Stimulated activated CD4-positive, alpha-beta T cell treated with anti-CD3 and anti-CD28 coated beads, Interleukin-4, amount 100 ng/mL, for 24 hours (primary cell): ENCODE data around the gene ZNF175.

Source experiments
- DNase-seq: peaks from one replicate; pipeline ENCODE4 v3.0.0-alpha.2; 2020

Gene ZNF175

DNA sequence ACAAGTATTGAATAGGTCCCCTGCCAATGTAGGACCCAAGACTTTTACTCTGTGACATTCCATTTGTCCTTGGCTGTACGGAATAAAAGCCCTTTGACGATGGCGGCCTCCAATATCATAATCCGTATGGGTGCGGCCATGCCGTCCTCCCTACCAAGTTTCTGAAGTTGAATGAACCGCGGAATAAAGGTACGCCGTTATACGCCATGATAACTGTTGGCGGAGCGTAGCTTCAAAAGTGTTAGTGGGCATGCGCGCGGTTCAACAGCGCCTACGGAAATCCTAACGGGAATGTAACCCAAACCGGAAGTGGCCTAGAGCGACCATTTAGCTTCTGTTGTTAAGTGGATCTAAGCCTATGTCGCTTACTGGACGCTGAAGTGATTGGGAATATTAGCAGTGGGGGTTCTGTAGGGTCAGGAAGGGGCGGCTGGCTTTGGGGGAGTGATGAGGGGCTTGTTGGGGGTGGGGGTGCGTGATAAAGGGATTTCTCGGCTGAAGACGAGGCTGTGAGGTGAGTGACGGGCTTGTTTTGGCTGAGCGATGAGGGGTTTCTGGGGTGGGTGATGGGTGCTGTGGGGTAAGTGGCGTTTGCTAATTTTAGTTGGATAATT lies at the start of gene ZNF175:
ZNF175 (plus strand) TSS at position 322 of the 614 bp plus-strand sequence. CDS start 2,047 bp downstream, outside the sequence.
- DNase-seq: peak; percentile 92

DNA sequence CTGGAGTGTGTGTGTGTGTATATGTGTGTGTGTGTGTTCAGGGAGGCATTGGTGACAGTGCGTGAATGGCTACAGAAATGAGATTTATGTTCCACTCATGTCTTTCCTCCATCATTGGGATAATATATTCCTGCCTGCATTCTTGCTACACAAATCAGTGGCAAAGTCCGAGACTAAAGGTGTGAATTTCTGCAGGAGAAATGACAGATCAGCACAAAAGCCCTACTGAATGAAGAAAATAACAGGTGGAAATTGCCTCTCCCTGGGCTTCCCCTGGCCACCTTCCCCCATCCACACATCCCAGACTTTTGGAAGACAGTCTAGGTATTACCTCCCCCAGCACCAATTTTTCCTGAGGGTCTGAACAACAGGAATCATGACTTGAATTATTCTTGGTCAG lies 49.7 kb upstream of the ZNF175 start:
- DNase-seq: no peak

DNA sequence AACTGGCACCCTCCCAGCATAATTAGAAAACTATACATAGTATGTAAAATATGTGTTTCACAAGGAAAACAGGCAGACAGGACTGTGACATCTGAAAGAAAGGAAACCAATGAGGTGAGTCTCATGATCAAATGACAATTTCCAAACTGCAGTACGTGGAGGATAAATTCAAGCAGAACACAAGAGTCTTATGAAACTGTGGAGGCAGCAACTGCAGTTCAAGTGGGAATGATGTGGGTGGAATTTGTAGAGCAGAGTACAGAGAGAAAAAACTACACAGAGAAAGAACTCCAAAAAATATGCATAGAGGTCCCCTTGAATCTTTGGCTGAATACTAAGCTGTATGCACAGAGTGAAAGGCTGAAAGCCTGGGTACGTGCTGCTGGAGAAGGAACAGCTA lies 49.3 kb upstream of the ZNF175 start:
- DNase-seq: no peak

DNA sequence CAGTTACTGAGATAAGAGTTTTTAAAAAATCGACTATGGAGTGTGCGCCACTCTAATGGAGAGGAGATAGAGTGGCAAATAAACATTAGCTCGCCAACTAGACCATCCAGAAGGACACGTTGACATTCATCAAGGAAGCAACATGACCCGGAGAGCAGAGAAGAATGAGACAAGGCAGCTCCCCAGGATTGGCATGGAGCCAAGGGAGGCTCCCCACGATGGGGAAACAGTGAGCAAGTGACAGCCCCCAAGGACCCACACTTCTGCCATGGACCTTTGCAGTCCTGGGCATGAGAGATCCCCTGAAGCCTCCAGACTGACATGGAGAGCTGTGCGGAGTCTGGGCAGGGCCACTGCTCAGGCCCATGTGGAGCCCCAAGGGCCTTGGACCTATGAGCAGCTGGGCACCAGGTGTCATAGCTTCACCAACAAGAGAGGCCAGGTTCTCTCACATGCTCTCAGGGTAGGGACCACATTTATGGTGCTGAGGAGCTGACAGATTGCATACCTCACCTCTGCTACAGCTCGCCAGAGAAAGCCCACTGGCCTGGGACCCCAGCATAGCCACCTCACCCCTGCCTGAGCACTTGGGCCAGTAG lies 46.3 kb upstream of the ZNF175 start:
- DNase-seq: no peak

DNA sequence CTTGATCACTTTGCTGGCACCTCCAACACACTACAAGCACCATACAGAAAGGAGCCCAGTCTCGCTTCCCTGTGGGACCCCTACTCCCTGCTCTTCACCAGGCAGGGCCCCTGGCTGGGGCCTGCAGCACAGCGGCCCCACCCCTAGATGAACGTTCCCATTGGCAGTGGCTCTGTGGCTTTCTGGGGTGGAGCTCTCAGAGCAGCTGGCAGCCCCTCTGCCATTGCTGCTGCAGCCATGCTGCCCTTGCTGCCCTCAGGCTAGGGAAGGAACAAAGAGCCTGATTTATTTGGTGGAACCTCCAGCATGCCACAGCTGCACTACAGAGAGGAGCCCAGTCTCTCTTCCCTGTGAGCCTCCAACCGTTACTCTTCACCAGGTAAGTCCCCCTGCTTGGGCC lies 45.4 kb upstream of the ZNF175 start:
- no peak for DNase-seq

DNA sequence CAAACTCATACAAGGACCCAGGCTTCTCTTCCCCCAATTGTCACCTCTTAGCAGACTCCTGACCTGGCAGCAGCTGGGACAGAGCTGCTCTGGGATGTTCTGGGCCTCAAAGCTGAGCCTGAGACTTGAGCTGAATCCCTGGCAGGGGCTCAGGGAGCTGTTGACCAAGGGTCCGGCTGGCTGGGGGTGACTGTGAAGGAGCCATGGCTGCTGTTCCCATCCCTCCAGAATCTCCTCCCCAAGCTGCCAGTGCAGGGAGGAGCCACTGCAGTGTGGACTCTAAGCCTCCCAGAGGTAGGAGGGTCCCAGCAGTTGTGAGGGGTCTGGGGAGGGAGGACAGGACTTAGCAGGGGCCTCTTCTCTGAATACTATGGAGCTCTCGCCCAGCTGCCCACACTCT lies 41.8 kb upstream of the ZNF175 start:
- DNase-seq: no peak

DNA sequence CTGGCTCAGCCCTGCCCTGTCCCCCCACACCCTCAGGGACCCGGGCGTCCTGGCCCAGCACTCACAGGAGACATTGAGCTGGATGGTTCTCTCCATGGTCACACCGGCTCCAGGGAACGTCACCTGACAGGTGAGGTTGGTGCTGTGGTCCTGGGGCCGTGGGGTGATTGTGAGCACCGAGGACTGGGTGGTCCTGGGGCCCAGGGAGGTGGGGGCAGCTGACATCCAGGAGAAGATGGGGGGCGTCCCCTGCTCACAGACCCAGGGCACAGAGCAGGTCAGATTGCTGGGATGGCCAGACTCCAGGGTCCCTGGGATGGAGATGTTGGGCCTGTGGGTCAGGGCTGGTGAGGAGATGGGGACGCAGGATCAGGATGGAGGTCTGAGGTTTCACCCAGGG lies 40.5 kb upstream of the ZNF175 start:
- no peak for DNase-seq

DNA sequence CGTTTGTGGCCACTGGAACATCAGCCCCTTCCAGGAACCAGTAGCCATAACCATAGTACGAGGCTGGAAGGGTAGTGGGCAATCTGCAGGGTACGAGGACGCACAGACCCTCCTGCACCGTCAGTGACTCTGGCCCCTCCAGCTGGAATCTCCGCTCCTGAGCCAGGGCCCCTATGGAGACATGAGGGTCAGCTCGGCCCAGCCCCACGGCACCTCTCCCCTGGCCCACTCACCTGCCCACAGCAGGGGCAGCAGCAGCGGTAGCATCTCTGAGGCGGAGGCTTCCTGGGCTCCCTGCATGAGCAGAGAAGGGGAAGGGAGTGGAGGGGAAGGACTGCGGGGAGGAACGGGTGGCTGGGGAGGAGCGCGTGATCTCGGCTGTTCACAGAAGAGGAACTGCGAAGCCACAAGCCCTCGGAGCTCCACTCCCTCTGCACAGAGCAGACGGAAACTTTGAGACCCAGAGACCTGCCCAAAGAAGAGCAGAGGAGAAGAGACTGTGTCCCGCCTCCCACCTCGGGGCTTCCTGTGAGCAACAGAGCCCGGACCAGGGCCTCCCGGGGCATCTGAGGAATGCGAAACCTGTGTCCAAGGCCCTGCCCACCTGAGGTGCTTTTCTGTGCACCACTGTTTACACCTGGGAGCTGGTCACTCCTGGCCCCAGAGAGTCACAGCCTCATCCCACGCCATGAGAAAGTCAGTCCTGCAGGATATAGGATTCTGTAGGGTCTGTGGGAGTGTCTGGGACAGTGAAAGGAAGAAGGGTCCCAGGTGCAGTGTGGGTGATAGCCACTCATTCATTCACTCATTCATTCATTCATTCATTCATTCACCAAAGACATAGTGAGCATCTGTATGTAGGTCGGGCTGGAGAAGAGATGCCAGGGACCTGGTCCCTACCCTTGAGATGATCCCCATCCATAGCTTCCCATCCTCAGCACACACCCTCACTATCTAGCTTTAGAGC lies 39.5 kb upstream of the ZNF175 start, which contains the start of gene SIGLEC6:
SIGLEC6 (minus strand) TSS at position 322 of the 967 bp plus-strand sequence; CDS start at position 300, 22 bp downstream.
- no peak for DNase-seq

DNA sequence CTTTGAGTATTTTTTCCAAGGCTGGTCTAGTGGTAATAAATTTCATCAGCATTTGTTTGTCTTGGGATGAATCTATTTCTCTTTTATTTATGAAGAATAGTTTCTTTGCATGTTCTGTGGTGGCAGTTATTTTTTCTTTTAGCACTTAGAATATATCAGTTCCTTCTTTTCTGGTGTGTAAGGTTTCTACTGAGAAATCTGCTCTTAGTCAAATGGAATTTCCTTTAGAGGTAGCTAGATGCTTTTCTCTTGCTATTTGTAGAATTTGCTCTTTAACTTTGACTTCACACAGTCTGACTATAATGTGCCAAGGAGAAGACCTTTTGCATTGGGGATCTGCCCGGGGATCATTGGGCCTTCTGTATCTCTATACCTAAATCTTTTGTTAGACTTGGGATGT lies 35.5 kb upstream of the ZNF175 start:
- DNase-seq: no peak

DNA sequence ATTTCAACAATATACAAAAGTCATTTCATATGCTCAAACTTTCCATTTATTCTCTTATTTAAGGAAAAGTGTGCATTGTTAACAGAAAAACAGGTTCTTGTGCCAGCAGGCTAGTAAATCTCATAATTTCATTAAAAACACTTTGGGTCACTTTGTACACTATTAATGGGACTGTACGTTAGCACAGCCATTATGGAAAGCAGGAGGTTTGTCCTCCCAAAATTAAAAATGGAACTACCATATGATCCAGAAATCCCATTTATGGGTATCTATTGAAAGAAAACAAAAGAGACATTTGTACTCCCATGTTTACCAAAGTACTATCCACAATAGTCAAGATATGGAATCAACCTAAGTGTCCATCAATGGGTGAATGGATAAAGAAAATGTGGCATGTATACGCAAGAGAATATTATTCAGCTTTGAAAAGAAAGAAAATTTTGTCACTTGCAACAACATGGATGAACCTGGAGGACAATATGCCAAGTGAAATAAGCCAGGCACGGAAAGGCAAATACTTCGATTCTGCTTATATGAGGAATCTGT lies 31.2 kb upstream of the ZNF175 start:
- DNase-seq: no peak

DNA sequence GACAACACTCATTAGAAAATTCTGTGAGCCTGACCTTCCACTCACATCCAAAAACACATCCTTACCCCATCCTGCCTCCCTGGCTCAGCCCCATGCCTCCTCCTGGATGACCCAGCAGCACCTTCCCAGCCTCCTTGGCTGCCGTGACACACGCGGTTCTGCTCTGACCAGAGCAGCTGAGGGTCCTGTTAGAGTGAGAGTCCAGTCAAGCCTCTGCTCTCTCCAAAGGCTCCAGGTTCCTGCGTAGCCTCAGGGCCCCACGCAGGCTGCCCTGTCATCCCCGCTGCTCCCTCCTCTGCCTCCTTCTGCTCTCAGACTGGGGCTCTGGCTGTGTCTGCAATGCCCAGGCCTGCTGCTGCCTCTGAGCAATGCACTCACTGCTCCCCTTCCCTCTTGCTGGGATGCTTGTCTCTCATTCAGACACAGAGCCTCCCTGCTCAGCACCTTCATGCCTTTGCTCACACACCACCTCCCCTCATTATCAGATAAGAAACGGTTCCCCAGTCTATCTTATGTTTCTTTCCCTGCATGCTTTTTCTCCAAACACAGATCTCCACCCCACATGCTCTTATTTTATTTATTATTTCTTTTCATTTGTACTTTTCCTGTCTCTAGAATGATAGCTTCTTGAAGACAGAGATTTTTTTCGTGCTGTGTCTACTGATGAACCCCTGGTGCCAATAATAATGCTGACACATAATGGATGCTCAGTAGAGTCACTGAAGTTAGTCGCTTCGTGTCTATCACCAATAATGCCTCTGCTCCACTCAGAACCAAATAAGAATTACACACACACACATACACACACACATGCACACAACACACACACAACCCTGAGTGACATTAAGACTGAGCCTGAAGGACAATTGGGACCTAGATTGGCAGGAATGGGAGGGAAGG lies 29.4 kb upstream of the ZNF175 start:
- DNase-seq: no peak

DNA sequence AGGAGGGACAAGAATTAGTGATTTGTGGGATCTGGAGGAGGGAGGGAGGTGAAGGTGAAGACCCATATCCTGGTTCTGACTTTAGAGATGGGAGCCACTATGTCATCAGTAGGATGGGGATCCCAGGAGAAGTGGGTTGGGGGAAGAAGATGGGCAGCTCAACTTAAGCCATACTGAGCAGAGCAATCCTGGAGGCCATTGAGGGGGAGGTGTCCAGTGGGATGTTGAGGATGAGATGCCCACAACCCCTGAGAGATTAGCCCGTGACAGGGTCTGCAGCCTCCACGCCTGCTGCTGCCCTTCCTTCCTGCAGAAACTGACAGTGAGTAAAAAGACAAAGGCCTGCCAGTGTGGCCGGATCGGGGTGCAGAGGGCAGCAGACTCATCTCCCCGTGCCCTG lies 28.4 kb upstream of the ZNF175 start:
- DNase-seq: no peak

DNA sequence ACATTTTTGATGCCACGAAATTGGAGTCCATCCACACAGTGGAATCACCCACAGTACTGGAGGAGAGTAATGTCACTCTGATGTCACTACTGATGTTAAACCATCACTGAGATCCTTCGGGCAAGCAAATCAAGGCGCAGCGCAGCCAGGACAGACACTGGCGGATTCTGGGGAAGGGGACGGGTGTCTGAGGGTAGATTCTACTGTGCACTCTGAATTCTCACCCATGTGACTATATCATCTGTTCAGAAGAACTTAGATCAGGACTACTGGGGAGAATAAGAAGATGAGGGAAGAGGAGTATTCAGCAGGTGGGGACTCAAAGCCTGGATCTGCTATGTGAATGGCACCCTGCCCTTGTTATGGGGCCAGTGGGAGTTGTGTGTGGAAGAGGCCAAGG lies 27.0 kb upstream of the ZNF175 start:
- no peak for DNase-seq

DNA sequence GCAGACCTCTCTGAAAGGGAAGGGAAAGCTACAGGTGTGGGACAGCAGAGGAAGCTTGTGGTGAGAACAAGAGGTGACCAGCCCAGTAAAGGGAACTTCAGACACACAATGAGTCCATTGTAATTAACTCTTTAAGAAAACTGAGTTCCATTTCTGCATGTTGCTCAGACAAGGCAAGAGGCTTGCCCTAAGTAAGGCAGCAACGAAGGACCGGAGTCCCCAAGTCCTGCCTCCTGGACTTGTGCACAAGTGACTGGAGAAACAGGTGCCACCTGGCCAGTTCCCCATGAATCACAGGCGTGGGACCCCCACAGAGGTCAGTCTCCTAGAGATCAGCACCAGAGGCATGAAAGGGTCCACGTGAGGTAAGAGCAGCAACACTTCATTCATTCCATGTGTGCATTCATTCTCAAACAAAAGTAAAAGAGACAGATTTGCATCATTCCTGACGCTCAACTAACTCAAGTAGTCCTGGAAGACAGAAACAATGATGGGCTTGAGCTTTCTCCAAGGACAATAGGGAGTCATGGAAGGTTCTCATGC lies 24.9 kb upstream of the ZNF175 start:
- no peak for DNase-seq

DNA sequence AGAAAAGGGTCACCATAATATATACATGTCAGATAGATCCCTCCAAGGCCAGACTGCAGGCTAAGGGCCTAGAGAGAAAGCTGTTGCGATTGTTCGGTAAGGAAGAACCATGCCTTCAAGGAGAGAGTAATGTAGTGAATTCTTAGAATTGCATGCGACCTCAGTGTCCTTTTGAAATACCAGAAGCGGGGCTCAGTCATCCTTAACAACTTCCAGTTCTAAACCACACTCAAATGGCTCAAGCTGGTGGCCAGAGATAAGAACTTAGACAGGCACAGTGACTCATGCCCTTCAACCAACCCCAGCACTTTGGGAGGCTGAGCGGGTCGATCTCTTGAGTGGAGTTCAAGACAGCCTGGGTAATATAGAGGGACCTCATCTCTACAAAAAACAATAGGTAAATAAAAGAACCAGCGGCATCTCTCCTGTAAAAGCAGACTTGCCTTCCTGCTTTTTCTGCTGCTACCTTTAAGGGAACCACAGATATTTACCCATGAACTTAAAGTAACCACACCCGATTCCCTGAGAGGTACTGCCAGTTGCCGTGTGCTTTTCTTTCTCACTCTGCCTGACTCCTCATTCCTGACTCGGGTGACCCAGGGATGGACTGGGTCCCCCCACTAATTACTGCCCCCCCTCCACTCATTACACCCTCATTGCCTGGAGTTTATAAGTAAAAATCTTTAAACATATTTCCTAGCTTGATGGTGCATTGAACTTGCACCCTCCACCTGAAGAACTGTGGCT lies 24.3 kb upstream of the ZNF175 start:
- DNase-seq: no peak

DNA sequence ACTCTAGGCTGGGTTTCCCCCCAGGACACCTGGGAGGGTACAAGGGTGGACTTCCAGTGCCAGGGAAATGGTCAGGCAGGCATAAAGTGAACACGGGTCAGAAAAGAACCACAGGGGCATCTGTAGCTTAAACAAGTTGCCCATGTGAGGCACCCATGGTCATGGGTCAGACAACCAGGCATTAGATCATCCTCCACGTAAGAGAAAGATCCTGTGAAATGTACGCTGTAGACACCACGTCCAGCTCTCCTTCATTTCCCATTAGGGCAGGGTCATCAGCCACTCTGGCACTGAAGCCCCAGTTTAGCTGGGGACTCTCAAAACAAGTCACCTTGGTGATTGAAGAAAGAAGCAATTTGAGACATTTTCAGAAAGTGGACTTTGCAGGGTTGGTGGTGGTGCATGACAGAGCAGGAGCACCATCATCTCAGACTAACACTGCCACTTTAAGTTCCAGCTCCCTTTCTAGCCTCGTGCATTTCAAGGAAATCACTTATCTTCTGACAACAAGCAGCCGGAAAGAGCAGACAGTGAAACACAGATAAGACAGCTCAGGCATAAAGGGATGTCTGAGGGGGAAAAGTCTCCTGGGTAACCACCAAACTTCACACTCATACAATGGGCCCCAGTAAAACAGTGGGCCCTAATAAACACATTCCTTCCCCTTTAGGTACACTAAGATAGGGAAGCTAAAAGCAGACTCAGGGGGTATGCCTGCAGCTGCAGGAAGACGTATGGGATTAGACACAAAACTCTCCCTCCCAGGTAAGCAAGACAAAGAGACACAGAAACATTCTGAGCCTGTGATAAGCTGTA lies 23.5 kb upstream of the ZNF175 start:
- no peak for DNase-seq

DNA sequence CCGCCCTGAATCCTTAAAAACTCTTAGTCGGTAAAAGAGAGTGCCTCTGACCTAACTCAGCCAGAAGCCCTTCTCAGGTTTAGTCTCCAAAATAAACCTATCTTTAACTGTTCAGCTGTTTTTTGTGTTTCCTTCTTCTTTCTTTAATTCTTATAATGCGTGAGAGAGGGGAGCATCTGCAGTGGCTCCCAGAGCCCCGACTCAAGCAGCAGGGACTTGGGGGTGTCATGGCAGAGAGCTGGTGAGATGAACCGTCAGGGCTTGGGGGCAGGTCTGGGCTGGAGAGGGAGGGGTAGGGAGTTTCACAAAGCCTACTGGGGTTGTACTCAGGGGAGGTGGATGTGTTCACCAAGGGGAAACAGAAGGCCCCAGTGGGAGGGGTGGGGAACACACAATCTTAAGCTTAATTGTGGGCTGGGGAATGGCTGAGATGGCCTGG lies 22.9 kb upstream of the ZNF175 start:
- DNase-seq: no peak

DNA sequence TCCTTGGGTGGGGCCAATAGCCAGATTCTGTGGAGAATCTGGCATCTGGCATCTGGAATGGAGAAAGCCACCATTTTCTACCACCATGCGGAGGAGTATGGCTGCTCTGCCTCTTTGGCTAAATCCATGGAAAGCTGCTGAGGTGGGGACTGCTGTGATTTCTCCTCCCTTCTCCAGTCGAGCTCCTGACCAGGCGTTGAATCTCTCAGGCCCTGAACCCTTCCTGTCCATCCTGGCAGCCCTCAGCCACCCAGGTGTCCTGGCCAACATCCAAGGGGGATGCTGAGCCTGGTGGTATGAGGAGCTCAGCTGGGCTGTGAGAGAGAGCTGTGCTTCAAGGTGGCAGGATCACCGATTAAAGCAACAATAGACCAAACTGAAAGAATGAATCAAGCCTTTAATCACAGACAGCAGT lies 22.2 kb upstream of the ZNF175 start:
- no peak for DNase-seq

DNA sequence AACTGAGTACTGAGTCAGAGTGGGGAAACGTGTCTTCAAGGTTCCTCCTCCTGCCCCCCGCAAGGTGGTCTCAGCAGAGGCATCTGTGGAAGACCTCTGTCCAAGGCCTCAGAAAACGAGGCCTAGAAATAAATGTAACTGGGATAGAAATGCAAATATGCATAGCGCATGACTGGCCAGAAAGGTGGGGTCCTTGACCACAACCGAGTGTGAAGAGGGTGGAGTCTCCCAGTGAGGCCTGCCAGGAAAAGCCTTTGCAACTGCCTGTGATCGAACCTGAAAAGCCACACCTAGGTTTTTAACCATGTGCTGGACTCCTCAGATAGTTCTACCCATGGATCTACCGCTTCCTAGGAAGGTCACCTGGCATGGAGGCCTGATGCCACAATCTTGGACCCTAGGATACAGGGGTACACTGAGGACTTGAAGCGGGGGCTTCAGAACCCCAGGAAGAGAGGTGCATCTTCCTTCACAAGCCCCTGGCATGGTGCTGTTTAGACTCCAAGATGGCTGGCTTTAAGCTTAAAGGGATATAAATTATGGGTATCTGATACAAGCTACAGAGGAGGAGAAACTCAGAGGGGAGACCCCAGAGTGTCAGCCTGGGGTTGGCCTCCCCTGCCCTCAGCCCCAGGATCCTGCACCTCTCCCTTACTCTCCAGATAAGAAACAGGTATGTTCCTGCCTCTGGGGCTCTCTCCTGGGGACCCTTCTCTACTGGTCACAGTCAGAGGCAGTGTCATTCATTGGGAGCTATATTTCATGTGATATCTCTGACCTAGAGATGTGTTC lies 21.4 kb upstream of the ZNF175 start:
- DNase-seq: no peak
